ENCODE data around the gene SLC22A1. TPM values are rescaled to one million over a fixed set of nuclear protein-coding genes. Genes with fewer than 3 reads are reported as not detected.

The SLC22A1 gene
- total RNA-seq, 2 experiments from 2014 or later: 0.14 to 0.89 TPM

DNA sequence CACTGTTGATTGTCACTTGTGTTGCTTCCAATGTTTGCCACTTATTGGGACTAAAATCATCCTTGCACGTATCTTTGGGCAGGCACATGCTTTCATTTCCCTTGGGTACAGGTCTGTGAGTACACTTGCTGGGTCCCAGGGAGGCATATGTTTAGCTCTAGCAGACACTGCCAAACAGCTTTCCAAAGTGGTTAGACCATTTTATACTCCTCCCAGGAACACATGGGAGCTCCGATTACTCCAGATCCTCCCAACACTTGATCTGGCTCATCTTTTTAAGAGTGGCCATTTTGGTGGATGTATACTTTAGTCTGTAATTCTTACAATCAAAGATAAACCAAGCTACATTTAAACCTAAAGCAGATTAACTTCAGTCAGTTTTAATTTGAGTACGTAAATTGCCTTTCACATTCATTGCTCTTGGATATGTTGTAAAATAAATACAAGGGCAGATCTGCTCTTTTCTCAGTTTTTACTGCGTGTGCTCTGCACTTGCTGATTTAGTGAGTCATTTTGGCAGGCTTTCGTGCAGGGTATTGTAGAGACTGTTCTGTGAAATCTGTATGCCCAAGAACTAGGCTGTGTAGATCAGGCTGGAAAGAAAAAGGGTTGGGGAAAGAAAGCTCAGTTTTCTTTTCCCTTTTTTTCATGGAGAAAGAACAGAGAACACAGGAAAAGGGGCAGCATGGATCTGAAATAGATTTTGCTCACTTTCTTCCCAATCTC is 19.5 kb downstream of the SLC22A1 start:
- Histone ChIP-seq H3K36me3 (ENCODE audit: insufficient read depth, low read length) (no peaks in the 10 kb centered on the region), H3K4me1 (ENCODE audit: insufficient read depth, low read length) (peaks cover 7% of the 10 kb centered on the region), H3K27ac (ENCODE audit: low read depth in 1 of 2, low read length in 2 of 2) (no peak overlapping the region), H3K9me3 (ENCODE audit: control insufficient read depth in 1 of 2, insufficient read depth in 1 of 2, low read length in 2 of 2) (no peaks in the 10 kb centered on the region), H3K27me3 (ENCODE audit: control insufficient read depth in 1 of 2, insufficient read depth in 2 of 2, low read length in 2 of 2) (no peaks in the 10 kb centered on the region), H3K4me3 (ENCODE audit: low read length) (no peak overlapping the region)
- no peaks in the 10 kb centered on the region for H3K36me3 Mint-ChIP-seq (ENCODE audit: low read depth)
- CTCF ChIA-PET: no interaction called here
- H3K27me3 Mint-ChIP-seq: no peaks in the 10 kb centered on the region
- no peaks in the 10 kb centered on the region for H3K9me3 Mint-ChIP-seq
- no peak overlapping the region for H3K27ac Mint-ChIP-seq
- TF ChIP-seq CTCF (IDR thresholded peaks at IDR 0.05): no peak
- DNase-seq (no peak), ATAC-seq (ENCODE audit: poor library complexity) (no peak)
- POLR2A ChIA-PET: no interaction called here
- no peak overlapping the region for H3K4me3 Mint-ChIP-seq
- H3K4me1 Mint-ChIP-seq (ENCODE audit: low read depth): peaks cover 9% of the 10 kb centered on the region
- intact Hi-C loops (cut with DNase I, micrococcal nuclease): no loop called here

- intact Hi-C loops (cut with DNase I, micrococcal nuclease): no loop called here
- no peak overlapping the region for H3K4me3 ChIP-seq (ENCODE audit: low read length)
- Mint-ChIP-seq H3K4me1 (ENCODE audit: low read depth) (peaks cover 9% of the 10 kb centered on the region), H3K9me3 (no peaks in the 10 kb centered on the region), H3K36me3 (ENCODE audit: low read depth) (no peaks in the 10 kb centered on the region), H3K27me3 (no peaks in the 10 kb centered on the region), H3K27ac (no peak overlapping the region), H3K4me3 (no peak overlapping the region)
- no peaks in the 10 kb centered on the region for H3K9me3 ChIP-seq (ENCODE audit: control insufficient read depth in 1 of 2, insufficient read depth in 1 of 2, low read length in 2 of 2)
- H3K27ac ChIP-seq (ENCODE audit: low read depth in 1 of 2, low read length in 2 of 2): no peak overlapping the region
- peaks cover 7% of the 10 kb centered on the region for H3K4me1 ChIP-seq (ENCODE audit: insufficient read depth, low read length)
- H3K27me3 ChIP-seq (ENCODE audit: control insufficient read depth in 1 of 2, insufficient read depth in 2 of 2, low read length in 2 of 2): no peaks in the 10 kb centered on the region
- ChIA-PET POLR2A (no interaction called here), CTCF (no interaction called here)
- ATAC-seq (ENCODE audit: poor library complexity): no peak
- no peak for TF ChIP-seq CTCF (IDR thresholded peaks at IDR 0.05)
- H3K36me3 ChIP-seq (ENCODE audit: insufficient read depth, low read length): no peaks in the 10 kb centered on the region
- DNase-seq: no peak
Measured at GRCh38 chr6:160142115-160142715, 20.6 kb downstream of the SLC22A1 start.

- H3K4me3 ChIP-seq (ENCODE audit: low read length): no peak overlapping the region
- intact Hi-C loops (cut with DNase I, micrococcal nuclease): no loop called here
- no peaks in the 10 kb centered on the region for H3K27me3 ChIP-seq (ENCODE audit: control insufficient read depth in 1 of 2, insufficient read depth in 2 of 2, low read length in 2 of 2)
- H3K27ac ChIP-seq (ENCODE audit: low read depth in 1 of 2, low read length in 2 of 2): no peak overlapping the region
- ChIA-PET POLR2A (no interaction called here), CTCF (no interaction called here)
- DNase-seq: no peak
- Mint-ChIP-seq H3K4me3 (no peak overlapping the region), H3K27ac (no peak overlapping the region), H3K4me1 (ENCODE audit: low read depth) (no peaks in the 10 kb centered on the region), H3K9me3 (peaks cover 4% of the 10 kb centered on the region), H3K27me3 (no peaks in the 10 kb centered on the region), H3K36me3 (ENCODE audit: low read depth) (peaks cover 5% of the 10 kb centered on the region)
- no peak for ATAC-seq (ENCODE audit: poor library complexity)
- no peaks in the 10 kb centered on the region for H3K4me1 ChIP-seq (ENCODE audit: insufficient read depth, low read length)
- no peaks in the 10 kb centered on the region for H3K36me3 ChIP-seq (ENCODE audit: insufficient read depth, low read length)
- TF ChIP-seq CTCF (IDR thresholded peaks at IDR 0.05): no peak
- peaks cover 0 to 4% of the 10 kb centered on the region in 2 experiments for H3K9me3 ChIP-seq (ENCODE audit: control insufficient read depth in 1 of 2, insufficient read depth in 1 of 2, low read length in 2 of 2)
Measured at GRCh38 chr6:160146454-160147145, 25.0 kb downstream of the SLC22A1 start.

Measured in CD4-positive, alpha-beta T cell (primary cell).